HepG2 (cell line): ENCODE results near the gene NRSN2. TPM values are rescaled to one million over a fixed set of nuclear protein-coding genes. Genes with fewer than 3 reads are reported as not detected.

ENCODE experiments used
- FOXK2 ChIP-seq: fragments of 450-650 bp; IDR thresholded peaks from 2 replicates; pipeline ENCODE4 v1.6.1; 2016
- HOXA3 ChIP-seq: sonication (generic); formaldehyde crosslinking; IDR thresholded peaks from 2 replicates; pipeline ENCODE4 v1.5.0; 2020; ENCODE audit warnings: missing genetic modification reagents
- MED8 ChIP-seq: sonication (generic); formaldehyde crosslinking; IDR thresholded peaks from 2 replicates; pipeline ENCODE4 v1.8.1; 2023; ENCODE audit warnings: mild to moderate bottlenecking, missing genetic modification reagents; ENCODE audit not compliant: insufficient replicate concordance
- NCOA5 ChIP-seq: sonication (generic); formaldehyde crosslinking; IDR thresholded peaks from 2 replicates; pipeline ENCODE4 v1.4.0; 2020; ENCODE audit warnings: missing genetic modification reagents
- NFAT5 ChIP-seq: sonication (generic); formaldehyde crosslinking; IDR thresholded peaks from 2 replicates; pipeline ENCODE4 v1.4.0; 2020; ENCODE audit warnings: missing genetic modification reagents
- RFXAP ChIP-seq: sonication (generic); formaldehyde crosslinking; IDR thresholded peaks from 2 replicates; pipeline ENCODE4 v1.4.0; 2020; ENCODE audit warnings: missing genetic modification reagents, borderline replicate concordance
- TEAD3 ChIP-seq: optimal IDR thresholded peaks from 2 replicates; pipeline ENCODE3; 2016; ENCODE audit warnings: borderline replicate concordance
- ZC3H13 ChIP-seq: sonication (generic); formaldehyde crosslinking; IDR thresholded peaks from 2 replicates; pipeline ENCODE4 v1.8.1; 2023; ENCODE audit warnings: mild to moderate bottlenecking, missing genetic modification reagents, moderate library complexity
- ZNF513 ChIP-seq: sonication (generic); formaldehyde crosslinking; conservative IDR thresholded peaks from 2 replicates; pipeline ENCODE4 v1.5.0; 2020; ENCODE audit warnings: missing genetic modification reagents
- ZNF569 ChIP-seq: sonication (generic); formaldehyde crosslinking; IDR thresholded peaks from 2 replicates; pipeline ENCODE4 v1.5.0; 2020; ENCODE audit warnings: mild to moderate bottlenecking, missing genetic modification reagents, moderate library complexity, borderline replicate concordance
- ZSCAN31 ChIP-seq: sonication (generic); formaldehyde crosslinking; IDR thresholded peaks from 2 replicates; pipeline ENCODE4 v1.5.0; 2020; ENCODE audit warnings: low read depth, mild to moderate bottlenecking, missing genetic modification reagents
- ZXDC ChIP-seq: sonication (generic); formaldehyde crosslinking; IDR thresholded peaks from 2 replicates; pipeline ENCODE4 v1.5.0; 2020; ENCODE audit warnings: mild to moderate bottlenecking, missing genetic modification reagents
- polyA plus RNA-seq, 8 experiments: library from polyadenylated mRNA; depleted of rRNA in 3 of 8; stranded (reverse) in 7 of 8; unstranded in 1 of 8; fragments of >200 nt; fragmentation: Illumina TruSeq in 4 of 8; extraction: Trizol in 4 of 8; gene quantifications; 2 replicates each; pipeline versions ENCODE4 v1.2.1 to v1.2.3, GENCODE V29; 2011 to 2016; ENCODE audit warnings: low read depth in 4 of 8, missing spikeins in 1 of 8, mixed read lengths in 1 of 8; ENCODE audit not compliant: insufficient read depth in 1 of 8
- total RNA-seq, 5 experiments: library from RNA; depleted of rRNA; stranded (reverse); fragments of >200 nt; fragmentation: Illumina TruSeq; extraction: Trizol; gene quantifications; 2 replicates each; pipeline ENCODE4 v1.2.3, GENCODE V29; 2016; ENCODE audit warnings: low read depth in 1 of 5
- TF ChIP-seq, protein P1 (sequence below): IDR thresholded peaks from 2 replicates; pipeline ENCODE4 v1.4.0; 2020; ENCODE audit warnings: mild to moderate bottlenecking, missing genetic modification reagents

The NRSN2 gene
- total and polyA plus RNA-seq, 2 of the 13 experiments (the other 11 are each of a cell fraction or from before 2014, with no cell fraction given) = 32.3 to 49.4 TPM

DNA sequence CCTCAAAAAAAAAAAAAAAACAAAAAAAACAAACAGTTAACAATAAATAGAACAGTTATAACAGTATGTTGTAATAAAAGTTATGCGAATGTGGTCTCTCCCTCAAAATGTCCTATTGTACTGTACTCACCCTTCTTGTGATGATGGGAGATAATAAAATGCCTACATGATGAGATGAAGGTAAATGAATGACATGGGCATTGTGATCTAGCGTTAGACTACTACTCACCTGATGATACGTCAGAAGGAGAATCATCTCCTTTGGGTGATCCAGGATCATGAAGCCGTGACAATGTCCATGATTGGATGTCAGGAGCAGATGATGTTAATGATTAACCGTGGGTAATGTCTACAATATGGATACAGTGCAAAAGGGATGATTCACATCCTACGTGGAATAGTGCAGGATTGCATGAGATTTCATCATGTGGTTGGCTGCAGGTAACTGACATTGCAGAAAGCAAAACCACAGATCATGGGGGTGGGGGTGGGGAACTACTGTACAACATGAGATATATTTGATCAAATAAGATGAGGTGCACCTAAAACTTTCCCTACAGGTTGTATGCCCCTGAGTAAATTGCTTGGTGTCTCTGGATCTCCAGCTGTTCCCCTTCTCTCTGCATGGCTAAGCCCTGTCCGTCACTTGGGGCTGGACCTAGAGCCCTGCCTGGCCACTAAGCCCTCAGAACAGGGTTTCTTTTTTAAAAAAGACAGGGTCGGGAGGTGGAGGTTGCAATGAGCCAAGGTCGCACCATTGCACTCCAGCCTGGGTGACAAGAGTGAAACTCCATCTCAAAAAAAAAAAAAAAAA is 55.0 kb downstream of the NRSN2 start (continued):
- TF ChIP-seq NFAT5 = no peak
- peak; percentile 64 for TF ChIP-seq FOXK2
- TF ChIP-seq ZC3H13 = no peak
- TF ChIP-seq MED8 (CRISPR knock-in tag) = peak; percentile 96
- TF ChIP-seq HOXA3 (CRISPR knock-in tag) = peak; percentile 85
- peak; percentile 63 for TF ChIP-seq TEAD3 (CRISPR knock-in tag)
- no peak for TF ChIP-seq ZNF513 (CRISPR knock-in tag)
- TF ChIP-seq RFXAP (CRISPR knock-in tag) = peak; percentile 74
- TF ChIP-seq ZNF569 = peak; percentile 46; the same call in 1 of the 2 replicates
- TF ChIP-seq ZSCAN31 (CRISPR knock-in tag) = 0 out of 2 replicates have a peak, but pooled peaks have one; percentile 27
- TF ChIP-seq ZXDC (CRISPR knock-in tag) = no peak
- TF ChIP-seq, protein P1, sequence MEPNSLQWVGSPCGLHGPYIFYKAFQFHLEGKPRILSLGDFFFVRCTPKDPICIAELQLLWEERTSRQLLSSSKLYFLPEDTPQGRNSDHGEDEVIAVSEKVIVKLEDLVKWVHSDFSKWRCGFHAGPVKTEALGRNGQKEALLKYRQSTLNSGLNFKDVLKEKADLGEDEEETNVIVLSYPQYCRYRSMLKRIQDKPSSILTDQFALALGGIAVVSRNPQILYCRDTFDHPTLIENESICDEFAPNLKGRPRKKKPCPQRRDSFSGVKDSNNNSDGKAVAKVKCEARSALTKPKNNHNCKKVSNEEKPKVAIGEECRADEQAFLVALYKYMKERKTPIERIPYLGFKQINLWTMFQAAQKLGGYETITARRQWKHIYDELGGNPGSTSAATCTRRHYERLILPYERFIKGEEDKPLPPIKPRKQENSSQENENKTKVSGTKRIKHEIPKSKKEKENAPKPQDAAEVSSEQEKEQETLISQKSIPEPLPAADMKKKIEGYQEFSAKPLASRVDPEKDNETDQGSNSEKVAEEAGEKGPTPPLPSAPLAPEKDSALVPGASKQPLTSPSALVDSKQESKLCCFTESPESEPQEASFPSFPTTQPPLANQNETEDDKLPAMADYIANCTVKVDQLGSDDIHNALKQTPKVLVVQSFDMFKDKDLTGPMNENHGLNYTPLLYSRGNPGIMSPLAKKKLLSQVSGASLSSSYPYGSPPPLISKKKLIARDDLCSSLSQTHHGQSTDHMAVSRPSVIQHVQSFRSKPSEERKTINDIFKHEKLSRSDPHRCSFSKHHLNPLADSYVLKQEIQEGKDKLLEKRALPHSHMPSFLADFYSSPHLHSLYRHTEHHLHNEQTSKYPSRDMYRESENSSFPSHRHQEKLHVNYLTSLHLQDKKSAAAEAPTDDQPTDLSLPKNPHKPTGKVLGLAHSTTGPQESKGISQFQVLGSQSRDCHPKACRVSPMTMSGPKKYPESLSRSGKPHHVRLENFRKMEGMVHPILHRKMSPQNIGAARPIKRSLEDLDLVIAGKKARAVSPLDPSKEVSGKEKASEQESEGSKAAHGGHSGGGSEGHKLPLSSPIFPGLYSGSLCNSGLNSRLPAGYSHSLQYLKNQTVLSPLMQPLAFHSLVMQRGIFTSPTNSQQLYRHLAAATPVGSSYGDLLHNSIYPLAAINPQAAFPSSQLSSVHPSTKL = peak; percentile 87
- no peak for TF ChIP-seq NCOA5
